Measurements from ENCODE around the gene ZNF579. TPM values are rescaled to one million over a fixed set of nuclear protein-coding genes. Genes with fewer than 3 reads are reported as not detected.
A peak's percentile ranks its signal among the peaks of the same experiment; 100 is the strongest.

The ZNF579 gene
- polyA plus RNA-seq, 5 donors: 10.0 to 20.2 (median 13.7) TPM

- no peak for DNase-seq
These were observed 33.5 kb upstream of the ZNF579 start for GRCh38 chr19:55613930-55614710.

- DNase-seq: no peak
These were observed 32.7 kb upstream of the ZNF579 start for GRCh38 chr19:55613396-55613795.

GRCh38 chr19:55611983-55612645, 31.5 kb upstream of the ZNF579 start:
- DNase-seq: no peak

- DNase-seq: no peak
These were observed 30.8 kb upstream of the ZNF579 start for GRCh38 chr19:55611300-55611982.

GRCh38 chr19:55609326-55609725, 28.7 kb upstream of the ZNF579 start:
- no peak for DNase-seq

- DNase-seq: no peak
These were observed 26.2 kb upstream of the ZNF579 start for GRCh38 chr19:55606817-55607216.

GRCh38 chr19:55606471-55606787, 25.8 kb upstream of the ZNF579 start:
- no peak for DNase-seq

GRCh38 chr19:55605637-55606470, 25.2 kb upstream of the ZNF579 start, which contains the start of gene ZNF865:
TSS of gene ZNF865 (plus strand) at chr19:55605647. CDS start at chr19:55613619, 7,972 bp downstream.
- DNase-seq: peak; percentile 62 to 68

- DNase-seq: peak; percentile 95 to 97
These were observed 24.6 kb upstream of the ZNF579 start for GRCh38 chr19:55605207-55605636.

GRCh38 chr19:55603581-55604292, 23.1 kb upstream of the ZNF579 start:
- DNase-seq: no peak

GRCh38 chr19:55603115-55603514, 22.5 kb upstream of the ZNF579 start:
- no peak for DNase-seq

GRCh38 chr19:55602104-55603001, 21.7 kb upstream of the ZNF579 start:
- no peak for DNase-seq

GRCh38 chr19:55601084-55601483, 20.4 kb upstream of the ZNF579 start:
- DNase-seq: no peak

GRCh38 chr19:55600662-55601028, 20.0 kb upstream of the ZNF579 start:
- no peak for DNase-seq

GRCh38 chr19:55599842-55600661, 19.4 kb upstream of the ZNF579 start, which contains the start of gene ZNF524:
TSS of gene ZNF524 (plus strand) at chr19:55600288. CDS start at chr19:55602113, 1,825 bp downstream.
- DNase-seq: peak; percentile 97 to 99

GRCh38 chr19:55599468-55599841, 18.8 kb upstream of the ZNF579 start, which contains the start of gene FIZ1:
TSS of gene FIZ1 (minus strand) at chr19:55599517. CDS start at chr19:55597865, 1,652 bp downstream.
- peak; percentile 99 for DNase-seq

GRCh38 chr19:55598719-55599467, 18.2 kb upstream of the ZNF579 start:
- peak; percentile 86 to 87 for DNase-seq

GRCh38 chr19:55598034-55598433, 17.4 kb upstream of the ZNF579 start:
- DNase-seq: no peak

Measured in right lung (tissue), 5 donors.